H1 (cell line): ENCODE results near the gene SLC7A14. TPM values are rescaled to one million over a fixed set of nuclear protein-coding genes. Genes with fewer than 3 reads are reported as not detected.

ENCODE experiments used
- CTCF ChIA-PET: fragments of 300-600 bp; sonication (Branson Sonifier 250); formaldehyde crosslinking; loops from one replicate; lab custom pipeline; 2021; ENCODE audit not compliant: partially characterized antibody; lab: Charles Lee
- POLR2A ChIA-PET: fragments of 300-600 bp; sonication (Branson Sonifier 250); formaldehyde crosslinking; loops from one replicate; lab custom pipeline; 2021; ENCODE audit warnings: inconsistent platforms; ENCODE audit not compliant: partially characterized antibody; lab: Charles Lee
- DNase-seq, 2 experiments: peaks; one replicate each; pipeline versions ENCODE4 v3.0.0 to v3.0.0-alpha.2; 2010 to 2022; ENCODE audit warnings: low spot score in 2 of 2, low read depth in 1 of 2, mixed read lengths in 1 of 2
- FAIRE-seq: peaks from 2 replicates; lab custom pipeline; 2011; peaks lifted over from hg19 to GRCh38; lab: Jason Lieb, UNC
- H2AFZ ChIP-seq: 2 replicates; pipeline ENCODE4 v1.8.1; 2012; ENCODE audit warnings: low read length, inconsistent platforms
- H2AK5ac ChIP-seq: 2 replicates; pipeline ENCODE4 v1.6.1; 2013; ENCODE audit warnings: low read depth, low read length
- H2BK120ac ChIP-seq: replicated peaks from 2 replicates; pipeline ENCODE3; 2013; ENCODE audit warnings: low read depth, low read length, inconsistent platforms
- H2BK12ac ChIP-seq: 2 replicates; pipeline ENCODE4 v1.6.1; 2013; ENCODE audit warnings: low read depth, low read length
- H2BK15ac ChIP-seq: 2 replicates; pipeline ENCODE4 v1.6.1; 2013; ENCODE audit warnings: low read length
- H2BK20ac ChIP-seq: 2 replicates; pipeline ENCODE4 v1.6.1; 2013; ENCODE audit warnings: low read length
- H2BK5ac ChIP-seq: 2 replicates; pipeline ENCODE4 v1.6.1; 2013; ENCODE audit warnings: low read depth, low read length
- H3K14ac ChIP-seq: 2 replicates; pipeline ENCODE4 v1.6.1; 2013; ENCODE audit warnings: inconsistent platforms; ENCODE audit not compliant: insufficient read length
- H3K18ac ChIP-seq: 2 replicates; pipeline ENCODE4 v1.6.1; 2013; ENCODE audit warnings: low read length; ENCODE audit errors: extremely low read depth
- H3K23ac ChIP-seq: 2 replicates; pipeline ENCODE4 v1.6.1; 2013; ENCODE audit warnings: inconsistent platforms; ENCODE audit not compliant: insufficient read length
- H3K23me2 ChIP-seq: 2 replicates; pipeline ENCODE4 v1.6.1; 2013; ENCODE audit warnings: low read depth, low read length
- H3K27ac ChIP-seq: 2 replicates; pipeline ENCODE4 v1.6.1; 2011; ENCODE audit warnings: low read depth, low read length, inconsistent platforms
- H3K27me3 ChIP-seq, 4 experiments: replicated peaks in 1 of 4; 1 replicate in 1 of 4; 2 replicates in 3 of 4; pipeline versions ENCODE4 v1.6.1 to v1.8.1; 2011 to 2013; ENCODE audit warnings: low read length in 3 of 4, mild to moderate bottlenecking in 3 of 4, inconsistent platforms in 2 of 4, mixed read lengths in 2 of 4, moderate library complexity in 1 of 4; ENCODE audit not compliant: control insufficient read depth in 3 of 4, insufficient read depth in 3 of 4; ENCODE audit errors: extremely low read depth in 1 of 4
- H3K36me3 ChIP-seq, 4 experiments: 2 replicates each; pipeline versions ENCODE4 v1.6.1 to v1.8.1; 2011 to 2013; ENCODE audit warnings: mild to moderate bottlenecking in 4 of 4, low read length in 3 of 4, moderate library complexity in 2 of 4, control low read depth in 1 of 4, inconsistent platforms in 1 of 4; ENCODE audit not compliant: insufficient read depth in 4 of 4, control insufficient read depth in 2 of 4
- H3K4ac ChIP-seq: replicated peaks from 2 replicates; pipeline ENCODE3; 2013; ENCODE audit warnings: low read length, low read depth, mixed read lengths, inconsistent platforms; ENCODE audit not compliant: insufficient read length
- H3K4me1 ChIP-seq, 4 experiments: replicated peaks in 1 of 4; 1 replicate in 1 of 4; 2 replicates in 3 of 4; pipeline versions ENCODE4 v1.6.1 to v1.8.1; 2011 to 2013; ENCODE audit warnings: low read length in 3 of 4, inconsistent platforms in 2 of 4, mixed read lengths in 1 of 4; ENCODE audit not compliant: insufficient read depth in 4 of 4, control insufficient read depth in 3 of 4
- H3K4me2 ChIP-seq, 2 experiments: 2 replicates each; pipeline versions ENCODE4 v1.6.1 to v1.8.1; 2011 to 2013; ENCODE audit warnings: low read depth in 2 of 2, low read length in 2 of 2, control low read depth in 1 of 2, inconsistent platforms in 1 of 2, mild to moderate bottlenecking in 1 of 2; ENCODE audit not compliant: insufficient read depth in 1 of 2
- H3K4me3 ChIP-seq, 4 experiments: fragments of 200-600, 300-600 bp in 1 of 4; sonication (generic), shearing (Covaris generic), sonication (Bioruptor Twin) in 1 of 4; 2 replicates each; pipeline versions ENCODE4 v1.5.1 to v1.8.1; 2011 to 2016; ENCODE audit warnings: low read length in 4 of 4, low read depth in 3 of 4, control low read depth in 2 of 4, inconsistent platforms in 2 of 4, mild to moderate bottlenecking in 2 of 4, mixed read lengths in 1 of 4, moderate library complexity in 1 of 4; ENCODE audit not compliant: insufficient read depth in 2 of 4; ENCODE audit errors: extremely low read depth in 1 of 4
- H3K56ac ChIP-seq: replicated peaks from 2 replicates; pipeline ENCODE3; 2013; ENCODE audit warnings: low read depth, mild to moderate bottlenecking, mixed read lengths, low read length, inconsistent platforms; ENCODE audit not compliant: insufficient read length
- H3K79me1 ChIP-seq: 2 replicates; pipeline ENCODE4 v1.6.1; 2013; ENCODE audit warnings: low read depth, low read length, control low read depth
- H3K79me2 ChIP-seq, 2 experiments: 2 replicates each; pipeline versions ENCODE4 v1.6.1 to v1.8.1; 2012 to 2013; ENCODE audit warnings: low read length in 2 of 2, mild to moderate bottlenecking in 2 of 2, inconsistent platforms in 1 of 2; ENCODE audit not compliant: insufficient read depth in 2 of 2, control insufficient read depth in 1 of 2
- H3K9ac ChIP-seq, 4 experiments: replicated peaks in 1 of 4; 1 replicate in 1 of 4; 2 replicates in 3 of 4; pipeline versions ENCODE4 v1.6.1 to v1.8.1; 2011 to 2013; ENCODE audit warnings: low read depth in 3 of 4, low read length in 3 of 4, control low read depth in 2 of 4, mild to moderate bottlenecking in 2 of 4, moderate library complexity in 2 of 4, inconsistent platforms in 1 of 4; ENCODE audit errors: extremely low read depth in 1 of 4
- H3K9me3 ChIP-seq, 2 experiments: 2 replicates each; pipeline versions ENCODE4 v1.6.1 to v1.8.1; 2012 to 2013; ENCODE audit warnings: mild to moderate bottlenecking in 2 of 2, moderate library complexity in 2 of 2, control low read depth in 1 of 2, inconsistent platforms in 1 of 2, low read depth in 1 of 2, low read length in 1 of 2, mixed read lengths in 1 of 2; ENCODE audit not compliant: insufficient read depth in 2 of 2
- H4K20me1 ChIP-seq, 2 experiments: replicated peaks in 1 of 2; 2 replicates each; pipeline versions ENCODE3 to v1.8.1; 2011 to 2013; ENCODE audit warnings: inconsistent platforms in 2 of 2, low read length in 2 of 2, mild to moderate bottlenecking in 1 of 2; ENCODE audit not compliant: insufficient read depth in 2 of 2, control insufficient read depth in 1 of 2
- H4K5ac ChIP-seq: 2 replicates; pipeline ENCODE4 v1.6.1; 2013; ENCODE audit warnings: low read length, low read depth, mixed read lengths, inconsistent platforms; ENCODE audit not compliant: insufficient read length
- H4K8ac ChIP-seq: 2 replicates; pipeline ENCODE4 v1.8.0; 2013; ENCODE audit warnings: mild to moderate bottlenecking, moderate library complexity, low read length, inconsistent platforms; ENCODE audit not compliant: insufficient read depth; ENCODE audit errors: extremely low read depth
- H4K91ac ChIP-seq: replicated peaks from 2 replicates; pipeline ENCODE3; 2013; ENCODE audit warnings: low read length, mixed read lengths, inconsistent platforms; ENCODE audit not compliant: insufficient read length
- CEBPB ChIP-seq: IDR thresholded peaks from 2 replicates; pipeline ENCODE4 v1.6.1; 2012; ENCODE audit warnings: low read depth, low read length
- EZH2 ChIP-seq: fragments of 200-600 bp; sonication (generic); IDR thresholded peaks from 2 replicates; pipeline ENCODE4 v1.7.1; 2012; ENCODE audit warnings: low read depth, mild to moderate bottlenecking, moderate library complexity, low read length, inconsistent platforms; ENCODE audit not compliant: severe bottlenecking
- JUND ChIP-seq: IDR thresholded peaks from 2 replicates; pipeline ENCODE4 v1.6.1; 2011; ENCODE audit warnings: mild to moderate bottlenecking, improper control_type of control experiment, low read length
- MAFK ChIP-seq: IDR thresholded peaks from 2 replicates; pipeline ENCODE4 v1.6.1; 2012; ENCODE audit warnings: low read depth, mild to moderate bottlenecking, improper control_type of control experiment, low read length
- SP1 ChIP-seq: IDR thresholded peaks from 2 replicates; pipeline ENCODE4 v1.6.1; 2011; ENCODE audit warnings: low read depth, low read length
- SRF ChIP-seq: IDR thresholded peaks from 2 replicates; pipeline ENCODE4 v1.6.1; 2011; ENCODE audit warnings: mild to moderate bottlenecking, low read depth, low read length, moderate library complexity
- TAF7 ChIP-seq: optimal IDR thresholded peaks from 2 replicates; pipeline ENCODE3; 2011; ENCODE audit warnings: low read depth, mild to moderate bottlenecking, inconsistent platforms, low read length, moderate library complexity, borderline replicate concordance
- WGBS, 2 experiments: shearing (Covaris generic) in 1 of 2; methylation state at CpG; one replicate each; pipeline versions ENCODE4 v1.1.6 to v1.1.7; 2013 to 2015; ENCODE audit warnings: low lambda C conversion rate in 2 of 2, mixed read lengths in 2 of 2, inconsistent platforms in 1 of 2, low coverage in 1 of 2, missing lambda C conversion rate in 1 of 2; ENCODE audit not compliant: insufficient replicate concordance in 2 of 2, insufficient coverage in 1 of 2, insufficient read length in 1 of 2; ENCODE audit errors: extremely low coverage in 1 of 2, missing lambda C conversion rate in 1 of 2; 5-methylcytosine and 5-hydroxymethylcytosine counted together
- polyA plus RNA-seq, 7 experiments: library from polyadenylated mRNA; depleted of rRNA in 3 of 7; stranded (reverse) in 5 of 7; unstranded in 2 of 7; fragments of >200 nt in 5 of 7; fragments of 200-250 nt in 2 of 7; gene quantifications; 1 replicate in 5 of 7; 2 replicates in 1 of 7; 4 replicates in 1 of 7; pipeline versions ENCODE4 v1.2.1 to v1.2.3, GENCODE V29; 2011 to 2013; ENCODE audit warnings: missing spikeins in 2 of 7, mixed read lengths in 2 of 7
- total RNA-seq: library from RNA; stranded (reverse); fragmentation: NEBNext Ultra II Directional; extraction: Animal tissue kit (Norgen Biotek cat#: 25700); gene quantifications from 2 replicates; pipeline ENCODE4 v1.2.1, GENCODE V29; 2021
- TF ChIP-seq, protein P1 (sequence below): IDR thresholded peaks from 2 replicates; pipeline ENCODE4 v1.6.1; 2012; ENCODE audit warnings: inconsistent platforms
- TF ChIP-seq, protein P2 (sequence below): IDR thresholded peaks from 2 replicates; pipeline ENCODE4 v1.6.1; 2011; ENCODE audit warnings: low read length, improper control_type of control experiment
- TF ChIP-seq, protein P3 (sequence below): IDR thresholded peaks from 2 replicates; pipeline ENCODE4 v1.6.1; 2012; ENCODE audit warnings: inconsistent platforms

The SLC7A14 gene
- total and polyA plus RNA-seq, 2 of the 8 experiments (the other 6 are each of a cell fraction or from before 2014, with no cell fraction given) = 0.21 to 0.95 TPM

DNA sequence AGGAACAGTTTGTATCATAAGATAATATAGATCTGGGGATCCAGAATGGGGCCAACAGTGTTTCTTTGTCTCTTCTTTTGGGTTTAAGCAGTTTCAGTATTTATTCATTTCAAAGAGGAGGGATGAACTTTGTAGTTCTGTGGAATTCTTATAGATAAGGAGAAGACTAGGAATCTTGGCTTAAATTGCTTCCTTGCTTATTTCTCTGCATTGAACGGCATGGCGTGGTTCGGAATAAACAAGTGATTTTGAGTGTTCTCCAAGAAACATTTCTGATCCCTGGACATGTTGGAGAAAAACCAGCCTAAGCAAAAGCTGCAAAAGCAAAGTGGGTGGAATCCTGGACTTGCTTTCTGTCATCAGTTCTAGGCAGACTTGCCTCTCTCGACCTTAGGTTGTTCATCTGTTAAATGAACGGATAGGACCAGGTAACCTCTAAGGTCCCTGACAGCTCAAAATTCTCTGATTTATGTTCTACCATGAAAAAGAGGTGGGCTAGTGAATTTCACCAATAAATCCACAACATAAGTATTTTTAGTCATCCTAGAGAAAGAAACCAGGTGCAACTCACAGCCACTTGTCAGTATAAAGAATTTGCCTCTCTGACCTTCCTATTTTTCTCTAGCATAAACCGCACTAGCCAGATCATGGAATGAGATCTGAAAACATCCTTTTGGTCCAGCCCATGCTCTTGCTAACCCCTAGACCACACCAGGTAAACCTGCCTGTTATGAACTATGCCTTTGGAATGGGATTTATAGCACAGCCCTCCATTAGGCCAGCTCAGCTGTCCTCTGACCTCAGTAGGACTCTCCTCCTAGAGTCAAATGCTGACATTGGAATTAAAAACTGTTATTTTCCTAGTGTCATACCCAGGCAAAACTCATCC lies 88.4 kb downstream of the SLC7A14 start:
- Histone ChIP-seq H4K5ac (no peak overlapping the region), H4K8ac (no peak overlapping the region), H3K4me3 (no peak overlapping the region), H3K79me2 (no peaks in the 10 kb centered on the region), H3K9me3 (no peaks in the 10 kb centered on the region), H3K9ac (no peak overlapping the region), H4K91ac (no peak overlapping the region), H3K56ac (no peak overlapping the region), H3K79me1 (no peaks in the 10 kb centered on the region), H3K27me3 (no peaks in the 10 kb centered on the region), H2AK5ac (no peak overlapping the region), H2BK5ac (no peak overlapping the region), H3K4me1 (peaks cover 0 to 3% (median 0%) of the 10 kb centered on the region in 4 experiments; a peak in 1 of 7 replicates), H4K20me1 (no peaks in the 10 kb centered on the region), H2BK12ac (no peak overlapping the region), H2AFZ (no peak overlapping the region), H3K14ac (no peak overlapping the region), H2BK120ac (no peak overlapping the region), H3K18ac (no peak overlapping the region), H3K36me3 (no peaks in the 10 kb centered on the region), H3K23me2 (no peaks in the 10 kb centered on the region), H3K4ac (no peak overlapping the region), H3K23ac (no peak overlapping the region), H2BK20ac (no peak overlapping the region), H2BK15ac (no peak overlapping the region), H3K4me2 (no peak overlapping the region), H3K27ac (no peak overlapping the region)
- DNase-seq (no peak), FAIRE-seq (no peak)
- ChIA-PET POLR2A (interaction anchor here (0.6 to 1.1 kb wide), 2 partner anchors 311 to 372 kb away, joined by 4 read pairs; no protein-coding TSS in a partner anchor), CTCF (interaction anchor here (0.5 to 10.9 kb wide), 20 partner anchors 10 to 355 kb away, joined by 3 to 156 read pairs (median 4); partner anchors contain the start of gene CLDN11)
- WGBS, 2 experiments = 90% methylated on average over 6 of the region's 6 CpGs; no CpG with 5 or more reads in 1 of the 2 experiments
- no peak for TF ChIP-seq TAF7
- no peak for TF ChIP-seq EZH2
- TF ChIP-seq, protein P1, sequence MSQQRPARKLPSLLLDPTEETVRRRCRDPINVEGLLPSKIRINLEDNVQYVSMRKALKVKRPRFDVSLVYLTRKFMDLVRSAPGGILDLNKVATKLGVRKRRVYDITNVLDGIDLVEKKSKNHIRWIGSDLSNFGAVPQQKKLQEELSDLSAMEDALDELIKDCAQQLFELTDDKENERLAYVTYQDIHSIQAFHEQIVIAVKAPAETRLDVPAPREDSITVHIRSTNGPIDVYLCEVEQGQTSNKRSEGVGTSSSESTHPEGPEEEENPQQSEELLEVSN = no peak
- no peak for TF ChIP-seq SRF
- TF ChIP-seq CEBPB = no peak
- no peak for TF ChIP-seq SP1
- TF ChIP-seq, protein P2, sequence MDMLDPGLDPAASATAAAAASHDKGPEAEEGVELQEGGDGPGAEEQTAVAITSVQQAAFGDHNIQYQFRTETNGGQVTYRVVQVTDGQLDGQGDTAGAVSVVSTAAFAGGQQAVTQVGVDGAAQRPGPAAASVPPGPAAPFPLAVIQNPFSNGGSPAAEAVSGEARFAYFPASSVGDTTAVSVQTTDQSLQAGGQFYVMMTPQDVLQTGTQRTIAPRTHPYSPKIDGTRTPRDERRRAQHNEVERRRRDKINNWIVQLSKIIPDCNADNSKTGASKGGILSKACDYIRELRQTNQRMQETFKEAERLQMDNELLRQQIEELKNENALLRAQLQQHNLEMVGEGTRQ = no peak
- no peak for TF ChIP-seq MAFK
- no peak for TF ChIP-seq JUND
- TF ChIP-seq, protein P3, sequence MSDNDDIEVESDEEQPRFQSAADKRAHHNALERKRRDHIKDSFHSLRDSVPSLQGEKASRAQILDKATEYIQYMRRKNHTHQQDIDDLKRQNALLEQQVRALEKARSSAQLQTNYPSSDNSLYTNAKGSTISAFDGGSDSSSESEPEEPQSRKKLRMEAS = no peak
